Activated CD8-positive, alpha-beta memory T cell treated with anti-CD3 and anti-CD28 coated beads, Interleukin-2, amount 50 U/mL, for 4 hours (primary cell): ENCODE results near the gene CCNB1.
A peak's percentile ranks its signal among the peaks of the same experiment; 100 is the strongest.
"Not testable (repeated sequence)": the region's sequence is repeated elsewhere in the genome, so short reads cannot be mapped to it uniquely, and the experiment has no call there.

Source experiments
- DNase-seq: peaks from one replicate; pipeline ENCODE4 v3.0.0-alpha.2; 2020

CCNB1 gene

GRCh38 chr5:69166686-69167492 lies at the start of gene CCNB1:
CCNB1 (plus strand) TSS chr5:69167150; CDS start chr5:69167263, 113 bp downstream.
- DNase-seq, result peak; percentile 97

GRCh38 chr5:69129413-69129812 lies 37.5 kb upstream of the CCNB1 start:
- DNase-seq, result no peak

GRCh38 chr5:69130241-69130640 lies 36.7 kb upstream of the CCNB1 start:
- DNase-seq, result no peak

- DNase-seq, result no peak
These were observed 35.6 kb upstream of the CCNB1 start for GRCh38 chr5:69131304-69131703.

GRCh38 chr5:69134126-69134525 lies 32.8 kb upstream of the CCNB1 start:
- DNase-seq, result no peak

GRCh38 chr5:69136293-69136692 lies 30.7 kb upstream of the CCNB1 start:
- no peak for DNase-seq

- DNase-seq, result not testable (repeated sequence)
These were observed 29.7 kb upstream of the CCNB1 start for GRCh38 chr5:69137208-69137607.

GRCh38 chr5:69137807-69138206 lies 29.1 kb upstream of the CCNB1 start:
- DNase-seq, result no peak

GRCh38 chr5:69138766-69139165 lies 28.2 kb upstream of the CCNB1 start:
- no peak for DNase-seq

- DNase-seq, result not testable (repeated sequence)
These were observed 26.7 kb upstream of the CCNB1 start for GRCh38 chr5:69140239-69140638.

GRCh38 chr5:69140827-69141226 lies 26.1 kb upstream of the CCNB1 start:
- DNase-seq, result no peak

- DNase-seq, result not testable (repeated sequence)
These were observed 18.4 kb upstream of the CCNB1 start for GRCh38 chr5:69148576-69148975.

GRCh38 chr5:69148981-69149675 lies 17.8 kb upstream of the CCNB1 start:
- DNase-seq, result no peak

GRCh38 chr5:69149676-69150010 lies 17.3 kb upstream of the CCNB1 start:
- no peak for DNase-seq

- DNase-seq, result no peak
These were observed 14.2 kb upstream of the CCNB1 start for GRCh38 chr5:69152731-69153130.

GRCh38 chr5:69156456-69156855 lies 10.5 kb upstream of the CCNB1 start:
- no peak for DNase-seq

- DNase-seq, result no peak
These were observed 8.9 kb upstream of the CCNB1 start for GRCh38 chr5:69158039-69158438.

- no peak for DNase-seq
These were observed 6.3 kb upstream of the CCNB1 start for GRCh38 chr5:69160651-69161050.

GRCh38 chr5:69167493-69167855 lies 524 bp downstream of the CCNB1 start:
- DNase-seq, result no peak

GRCh38 chr5:69167929-69168328 lies 979 bp downstream of the CCNB1 start:
- DNase-seq, result no peak

- DNase-seq, result no peak
These were observed 3.5 kb downstream of the CCNB1 start for GRCh38 chr5:69170495-69170894.

GRCh38 chr5:69170969-69171368 lies 4.0 kb downstream of the CCNB1 start:
- no peak for DNase-seq

- DNase-seq, result not testable (repeated sequence)
These were observed 14.8 kb downstream of the CCNB1 start for GRCh38 chr5:69181659-69182293.

- DNase-seq, result no peak
These were observed 17.7 kb downstream of the CCNB1 start for GRCh38 chr5:69184621-69185020.
